ENCODE data around the gene ALAD. TPM values are rescaled to one million over a fixed set of nuclear protein-coding genes. Genes with fewer than 3 reads are reported as not detected.

Gene ALAD
- total and polyA plus RNA-seq, 2 of the 13 experiments (the other 11 are each of a cell fraction or from before 2014, with no cell fraction given), result 21.8 to 30.1 TPM

GRCh38 chr9:113381909-113382411 is 19.1 kb downstream of the ALAD start (continued):
- no peak for TF ChIP-seq NFE2L1 (CRISPR knock-in tag; IDR thresholded peaks at IDR 0.05; ENCODE audit: borderline replicate concordance)
- TF ChIP-seq ZFY (CRISPR knock-in tag; IDR thresholded peaks at IDR 0.05), result no peak
- TF ChIP-seq HMGXB3 (CRISPR knock-in tag; IDR thresholded peaks at IDR 0.05; ENCODE audit: borderline replicate concordance), result peak; percentile 46; the same call in 1 of the 2 replicates
- TF ChIP-seq ZNF549 (CRISPR knock-in tag; IDR thresholded peaks at IDR 0.05), result no peak
- TF ChIP-seq ZNF800 (CRISPR knock-in tag; IDR thresholded peaks at IDR 0.05), result no peak
- no peak for TF ChIP-seq ZNF879 (CRISPR knock-in tag; IDR thresholded peaks at IDR 0.05)
- TF ChIP-seq ZNF747 (CRISPR knock-in tag; IDR thresholded peaks at IDR 0.05; ENCODE audit: borderline replicate concordance), result no peak
- TF ChIP-seq PREB (CRISPR knock-in tag; IDR thresholded peaks at IDR 0.05), result no peak
- TF ChIP-seq ONECUT2 (CRISPR knock-in tag; IDR thresholded peaks at IDR 0.05), result no peak
- TF ChIP-seq ZNF672 (CRISPR knock-in tag; IDR thresholded peaks at IDR 0.05), result no peak
- no peak for TF ChIP-seq STAG1 (CRISPR knock-in tag; IDR thresholded peaks at IDR 0.05)
- no peak for TF ChIP-seq ZNF34 (CRISPR knock-in tag; IDR thresholded peaks at IDR 0.05; ENCODE audit: borderline replicate concordance)
- 0 out of 2 replicates have a peak, but pooled peaks have one; percentile 35 for TF ChIP-seq ZNF580 (CRISPR knock-in tag; IDR thresholded peaks at IDR 0.05; ENCODE audit: borderline replicate concordance, low read depth)
- no peak for TF ChIP-seq AGO2 (optimal IDR thresholded peaks at IDR 0.05; ENCODE audit: low read depth, low read length)
- no peak for TF ChIP-seq RERE (CRISPR knock-in tag; IDR thresholded peaks at IDR 0.05; ENCODE audit: low read depth)
- no peak for TF ChIP-seq ZNF256 (CRISPR knock-in tag; conservative IDR thresholded peaks at IDR 0.05)

Data from HepG2 (cell line).